Endothelial cell of umbilical vein (primary cell): ENCODE measurements around the gene ATP5PO.

Source experiments
- EZH2 ChIP-seq: IDR thresholded peaks from 2 replicates; pipeline ENCODE4 v1.6.1; 2012; ENCODE audit warnings: borderline replicate concordance, low read depth, mild to moderate bottlenecking, moderate library complexity, low read length, inconsistent platforms; ENCODE audit not compliant: severe bottlenecking
- FOS ChIP-seq: IDR thresholded peaks from 2 replicates; pipeline ENCODE4 v1.6.1; 2011; ENCODE audit warnings: mild to moderate bottlenecking, low read length, moderate library complexity, borderline replicate concordance; ENCODE audit not compliant: insufficient read depth
- GATA2 ChIP-seq: IDR thresholded peaks from 2 replicates; pipeline ENCODE4 v1.7.0; 2011; ENCODE audit warnings: low read depth, mild to moderate bottlenecking, moderate library complexity, mixed read lengths, low read length; ENCODE audit not compliant: insufficient read length, insufficient read depth
- JUN ChIP-seq: IDR thresholded peaks from 2 replicates; pipeline ENCODE4 v1.6.1; 2011; ENCODE audit warnings: borderline replicate concordance, low read depth; ENCODE audit not compliant: insufficient read length, insufficient read depth
- MYC ChIP-seq: IDR thresholded peaks from one replicate; pipeline ENCODE4 v1.6.1; 2011; ENCODE audit warnings: mild to moderate bottlenecking, low read depth, low read length
- POLR2A ChIP-seq: IDR thresholded peaks from 2 replicates; pipeline ENCODE4 v1.6.1; 2012; ENCODE audit warnings: low read depth, mild to moderate bottlenecking, control low read depth, low read length
- POLR2AphosphoS5 ChIP-seq: IDR thresholded peaks from 2 replicates; pipeline ENCODE4 v1.6.1; 2012; ENCODE audit warnings: low read depth, mild to moderate bottlenecking, control low read depth, low read length, moderate library complexity; ENCODE audit not compliant: insufficient read depth
- TF ChIP-seq, protein P1 (sequence below): IDR thresholded peaks from 2 replicates; pipeline ENCODE4 v1.6.1; 2011; ENCODE audit not compliant: insufficient read depth, insufficient read length
- TF ChIP-seq, protein P2 (sequence below), 2 donors: IDR thresholded peaks; 1 replicate in 1 of 2; 2 replicates in 1 of 2; pipeline ENCODE4 v1.5.1; 2011; ENCODE audit warnings: low read length in 2 of 2, mild to moderate bottlenecking in 2 of 2, moderate library complexity in 2 of 2, control low read depth in 1 of 2, inconsistent platforms in 1 of 2, low read depth in 1 of 2; ENCODE audit not compliant: insufficient read depth in 1 of 2; ENCODE audit errors: extremely low read depth in 1 of 2

DNA sequence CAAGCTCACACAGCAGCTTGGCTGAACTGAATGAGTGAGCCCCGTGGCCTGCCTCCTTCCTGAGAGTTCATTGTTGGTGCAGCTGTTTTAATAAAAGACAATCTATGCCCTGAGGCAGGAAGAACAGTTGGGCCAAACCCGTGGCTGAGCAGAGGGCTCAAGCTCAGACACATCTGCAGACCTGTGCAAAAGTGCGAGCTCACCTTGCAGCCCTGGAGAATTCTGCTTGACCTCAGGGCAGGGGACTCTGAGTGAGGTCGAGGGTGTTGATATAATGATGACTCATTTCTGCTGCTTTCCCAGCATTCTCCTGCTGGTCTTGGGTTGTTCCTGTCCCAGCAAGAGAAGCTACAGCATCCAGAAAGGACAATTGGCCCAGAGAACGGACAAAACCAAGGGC is 61.0 kb downstream of the ATP5PO start:
- TF ChIP-seq FOS, result peak; percentile 52
- TF ChIP-seq, protein P1, sequence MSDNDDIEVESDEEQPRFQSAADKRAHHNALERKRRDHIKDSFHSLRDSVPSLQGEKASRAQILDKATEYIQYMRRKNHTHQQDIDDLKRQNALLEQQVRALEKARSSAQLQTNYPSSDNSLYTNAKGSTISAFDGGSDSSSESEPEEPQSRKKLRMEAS, result no peak
- TF ChIP-seq, protein P2, sequence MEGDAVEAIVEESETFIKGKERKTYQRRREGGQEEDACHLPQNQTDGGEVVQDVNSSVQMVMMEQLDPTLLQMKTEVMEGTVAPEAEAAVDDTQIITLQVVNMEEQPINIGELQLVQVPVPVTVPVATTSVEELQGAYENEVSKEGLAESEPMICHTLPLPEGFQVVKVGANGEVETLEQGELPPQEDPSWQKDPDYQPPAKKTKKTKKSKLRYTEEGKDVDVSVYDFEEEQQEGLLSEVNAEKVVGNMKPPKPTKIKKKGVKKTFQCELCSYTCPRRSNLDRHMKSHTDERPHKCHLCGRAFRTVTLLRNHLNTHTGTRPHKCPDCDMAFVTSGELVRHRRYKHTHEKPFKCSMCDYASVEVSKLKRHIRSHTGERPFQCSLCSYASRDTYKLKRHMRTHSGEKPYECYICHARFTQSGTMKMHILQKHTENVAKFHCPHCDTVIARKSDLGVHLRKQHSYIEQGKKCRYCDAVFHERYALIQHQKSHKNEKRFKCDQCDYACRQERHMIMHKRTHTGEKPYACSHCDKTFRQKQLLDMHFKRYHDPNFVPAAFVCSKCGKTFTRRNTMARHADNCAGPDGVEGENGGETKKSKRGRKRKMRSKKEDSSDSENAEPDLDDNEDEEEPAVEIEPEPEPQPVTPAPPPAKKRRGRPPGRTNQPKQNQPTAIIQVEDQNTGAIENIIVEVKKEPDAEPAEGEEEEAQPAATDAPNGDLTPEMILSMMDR (IDR thresholded peaks at IDR 0.05; ENCODE audit: extremely low read depth in 1 of 2, insufficient read depth in 1 of 2, low read depth in 1 of 2, low read length in 2 of 2), result no peak
- no peak for TF ChIP-seq POLR2AphosphoS5
- TF ChIP-seq POLR2A, result no peak
- TF ChIP-seq EZH2, result no peak
- no peak for TF ChIP-seq GATA2
- TF ChIP-seq JUN, result peak; percentile 19
- no peak for TF ChIP-seq MYC
